PC-3 (cell line): Measurements from ENCODE around the gene MARCHF9.

Experiments used
- EZH2 ChIP-seq: fragments of 300-600 bp; sonication (generic); IDR thresholded peaks from one replicate; pipeline ENCODE4 v1.6.1; 2017; ENCODE audit warnings: antibody characterized with exemption, mild to moderate bottlenecking, low read length; ENCODE audit not compliant: unreplicated experiment
- EZH2phosphoT487 ChIP-seq: fragments of 300-600 bp; sonication (generic); IDR thresholded peaks from 2 replicates; pipeline ENCODE4 v1.6.1; 2018; ENCODE audit warnings: mild to moderate bottlenecking, antibody characterized with exemption, low read length, borderline replicate concordance
- TF ChIP-seq, protein P1 (sequence below): fragments of 300-600 bp; sonication (generic); conservative IDR thresholded peaks from 2 replicates; pipeline ENCODE4 v1.5.1; 2017; ENCODE audit warnings: antibody characterized with exemption, low read depth, mild to moderate bottlenecking, low read length

DNA sequence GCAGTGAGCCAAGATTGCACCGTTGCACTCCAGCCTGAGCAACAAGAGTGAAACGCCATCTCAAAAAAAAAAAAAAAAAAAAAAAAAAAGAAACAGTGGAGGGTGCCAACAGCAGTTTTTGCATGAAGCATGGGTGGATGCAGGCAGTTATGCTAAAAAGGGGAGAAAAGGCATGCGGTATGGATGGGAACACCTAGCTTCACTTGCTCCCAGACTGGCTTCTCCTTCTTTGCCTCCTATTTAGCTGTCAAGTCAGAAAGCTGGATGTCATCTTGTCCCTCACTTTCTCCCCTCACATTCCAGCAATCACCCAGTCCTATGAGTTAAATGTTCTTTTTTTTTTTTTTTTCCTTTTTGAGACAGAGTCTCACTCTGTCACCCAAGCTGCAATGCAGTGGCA lies 20.1 kb downstream of the MARCHF9 start:
- TF ChIP-seq, protein P1, sequence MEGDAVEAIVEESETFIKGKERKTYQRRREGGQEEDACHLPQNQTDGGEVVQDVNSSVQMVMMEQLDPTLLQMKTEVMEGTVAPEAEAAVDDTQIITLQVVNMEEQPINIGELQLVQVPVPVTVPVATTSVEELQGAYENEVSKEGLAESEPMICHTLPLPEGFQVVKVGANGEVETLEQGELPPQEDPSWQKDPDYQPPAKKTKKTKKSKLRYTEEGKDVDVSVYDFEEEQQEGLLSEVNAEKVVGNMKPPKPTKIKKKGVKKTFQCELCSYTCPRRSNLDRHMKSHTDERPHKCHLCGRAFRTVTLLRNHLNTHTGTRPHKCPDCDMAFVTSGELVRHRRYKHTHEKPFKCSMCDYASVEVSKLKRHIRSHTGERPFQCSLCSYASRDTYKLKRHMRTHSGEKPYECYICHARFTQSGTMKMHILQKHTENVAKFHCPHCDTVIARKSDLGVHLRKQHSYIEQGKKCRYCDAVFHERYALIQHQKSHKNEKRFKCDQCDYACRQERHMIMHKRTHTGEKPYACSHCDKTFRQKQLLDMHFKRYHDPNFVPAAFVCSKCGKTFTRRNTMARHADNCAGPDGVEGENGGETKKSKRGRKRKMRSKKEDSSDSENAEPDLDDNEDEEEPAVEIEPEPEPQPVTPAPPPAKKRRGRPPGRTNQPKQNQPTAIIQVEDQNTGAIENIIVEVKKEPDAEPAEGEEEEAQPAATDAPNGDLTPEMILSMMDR, result no peak
- no peak for TF ChIP-seq EZH2
- no peak for TF ChIP-seq EZH2phosphoT487
